ENCODE results near the gene ZBTB24.

- no peak for TF ChIP-seq CTCF (IDR thresholded peaks at IDR 0.05)
- no peak for TF ChIP-seq POLR2A (IDR thresholded peaks at IDR 0.05)
These were observed 33.8 kb downstream of the ZBTB24 start for GRCh38 chr6:109449064-109449794.

Measured in uterus (tissue), 2 donors.